ENCODE results near the gene MGMT.

DNA sequence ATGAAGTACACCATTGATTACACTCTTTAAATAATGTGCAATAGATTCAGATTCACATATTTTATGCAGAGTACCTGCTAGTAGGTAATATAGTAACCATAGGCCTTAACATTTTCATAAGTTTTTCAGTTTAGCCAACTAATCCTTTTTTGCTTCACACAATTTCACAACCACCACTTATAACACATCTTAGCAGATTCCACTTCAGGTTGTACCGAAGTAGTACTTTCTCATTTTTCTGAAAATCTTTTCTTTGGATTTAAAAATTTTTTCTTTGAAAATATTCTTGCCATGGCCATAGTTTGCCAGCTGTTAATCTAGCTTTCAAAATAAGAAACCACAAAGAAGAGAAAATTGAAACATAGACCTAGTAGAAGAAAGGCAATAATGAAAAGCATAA lies 203.1 kb downstream of the MGMT start:
- no peak for TF ChIP-seq CTCF (IDR thresholded peaks at IDR 0.05; ENCODE audit: borderline replicate concordance, extremely low read depth, low read length, poor library complexity, severe bottlenecking)
- no peak for TF ChIP-seq EZH2 (IDR thresholded peaks at IDR 0.05; ENCODE audit: borderline replicate concordance, low read depth, low read length, severe bottlenecking)
